GM23338 (cell line): ENCODE results near the gene SAMD11. TPM values are rescaled to one million over a fixed set of nuclear protein-coding genes. Genes with fewer than 3 reads are reported as not detected.

Experiments
- ATAC-seq: fragments of 200-7000 bp; cut with Tn5 transposase; 3 replicates; pipeline ENCODE4 v1.9.1; 2020
- DNase-seq: peaks from one replicate; pipeline ENCODE4 v3.0.0-alpha.2; 2015; ENCODE audit warnings: low spot score
- H2AFZ ChIP-seq: fragments of 200-600 bp; sonication (generic); 2 replicates; pipeline ENCODE4 v1.8.0; 2016; ENCODE audit warnings: antibody characterized with exemption, mild to moderate bottlenecking, moderate library complexity
- H3F3A ChIP-seq: fragments of 200-600 bp; sonication (generic); replicated peaks from 2 replicates; pipeline ENCODE4 v1.8.0; 2017; ENCODE audit warnings: antibody characterized with exemption, mixed run types, low read depth
- H3K27ac ChIP-seq: fragments of 200-600 bp; sonication (generic); 2 replicates; pipeline ENCODE4 v1.6.1; 2016; ENCODE audit warnings: low read depth
- H3K27me3 ChIP-seq: fragments of 200-600 bp; sonication (generic); 2 replicates; pipeline ENCODE4 v1.8.0; 2016; ENCODE audit warnings: mild to moderate bottlenecking, mixed run types, moderate library complexity; ENCODE audit not compliant: insufficient read depth
- H3K36me3 ChIP-seq: fragments of 200-600 bp; sonication (generic); 2 replicates; pipeline ENCODE4 v1.8.0; 2016; ENCODE audit warnings: mild to moderate bottlenecking; ENCODE audit not compliant: insufficient read depth
- H3K4me1 ChIP-seq: fragments of 200-600 bp; sonication (generic); 2 replicates; pipeline ENCODE4 v1.8.0; 2016; ENCODE audit warnings: mild to moderate bottlenecking, moderate library complexity; ENCODE audit not compliant: insufficient read depth
- H3K4me2 ChIP-seq: fragments of 200-600 bp; sonication (generic); 2 replicates; pipeline ENCODE4 v1.7.1; 2017; ENCODE audit warnings: mixed run types
- H3K4me3 ChIP-seq: fragments of 200-600 bp; sonication (generic); 2 replicates; pipeline ENCODE4 v1.6.1; 2016; ENCODE audit warnings: mixed run types
- H3K79me2 ChIP-seq: fragments of 200-600 bp; sonication (generic); replicated peaks from 2 replicates; pipeline ENCODE4 v1.8.0; 2017; ENCODE audit warnings: mild to moderate bottlenecking; ENCODE audit not compliant: insufficient read depth
- H3K9me2 ChIP-seq: fragments of 200-600 bp; sonication (generic); 2 replicates; pipeline ENCODE4 v1.8.0; 2017; ENCODE audit not compliant: insufficient read depth
- H4K20me1 ChIP-seq: fragments of 200-600 bp; sonication (generic); replicated peaks from 2 replicates; pipeline ENCODE4 v1.8.0; 2017; ENCODE audit warnings: mild to moderate bottlenecking; ENCODE audit not compliant: insufficient read depth
- H3K27ac Mint-ChIP-seq: 2 replicates; pipeline ENCODE4 v1.8.0; 2020; ENCODE audit warnings: inconsistent platforms, mild to moderate bottlenecking, moderate library complexity, mixed read lengths
- H3K27me3 Mint-ChIP-seq: 3 replicates; pipeline ENCODE4 v1.8.0; 2022; ENCODE audit warnings: low read depth, mild to moderate bottlenecking, moderate library complexity, mixed read lengths, inconsistent platforms; ENCODE audit not compliant: insufficient read depth, poor library complexity
- H3K36me3 Mint-ChIP-seq: 3 replicates; pipeline ENCODE4 v1.8.0; 2021; ENCODE audit warnings: low read depth, mild to moderate bottlenecking, inconsistent platforms, moderate library complexity, mixed read lengths
- H3K4me1 Mint-ChIP-seq: 3 replicates; pipeline ENCODE4 v1.8.0; 2020; ENCODE audit warnings: mild to moderate bottlenecking, inconsistent platforms, mixed read lengths
- H3K4me3 Mint-ChIP-seq: 3 replicates; pipeline ENCODE4 v1.8.0; 2021; ENCODE audit warnings: moderate library complexity, mild to moderate bottlenecking, inconsistent platforms, mixed read lengths
- H3K9me3 Mint-ChIP-seq: 3 replicates; pipeline ENCODE4 v1.8.0; 2020; ENCODE audit warnings: moderate library complexity, mild to moderate bottlenecking, inconsistent platforms, mixed read lengths
- CREB1 ChIP-seq: fragments of 250-450 bp; sonication (Bioruptor Pico); IDR thresholded peaks from 2 replicates; pipeline ENCODE4 v1.5.0; 2020; ENCODE audit warnings: low read depth, mild to moderate bottlenecking, moderate library complexity
- CTCF ChIP-seq, 2 experiments: fragments of 200-600 bp in 1 of 2; sonication (generic) in 1 of 2; conservative IDR thresholded peaks; 2 replicates each; pipeline versions ENCODE4 v1.5.1 to v1.6.1; 2016 to 2017; ENCODE audit warnings: antibody characterized with exemption in 2 of 2, low read depth in 2 of 2, mild to moderate bottlenecking in 2 of 2, moderate library complexity in 1 of 2
- EZH2 ChIP-seq: fragments of 200-600 bp; sonication (generic); IDR thresholded peaks from one replicate; pipeline ENCODE4 v1.8.0; 2017; ENCODE audit warnings: antibody characterized with exemption, mild to moderate bottlenecking, low read depth; ENCODE audit not compliant: unreplicated experiment
- NANOG ChIP-seq: IDR thresholded peaks from 2 replicates; pipeline ENCODE4 v1.6.1; 2016; ENCODE audit warnings: antibody characterized with exemption, borderline replicate concordance
- POLR2AphosphoS5 ChIP-seq: IDR thresholded peaks from 2 replicates; pipeline ENCODE4 v1.6.1; 2016; ENCODE audit warnings: antibody characterized with exemption, low read depth
- REST ChIP-seq: IDR thresholded peaks from one replicate; pipeline ENCODE4 v1.6.1; 2018; ENCODE audit warnings: antibody characterized with exemption; ENCODE audit not compliant: unreplicated experiment
- STAT1 ChIP-seq: IDR thresholded peaks from one replicate; pipeline ENCODE4 v1.6.1; 2016; ENCODE audit warnings: antibody characterized with exemption; ENCODE audit not compliant: unreplicated experiment
- ZNF114 ChIP-seq: fragments of 250-450 bp; sonication (Bioruptor Pico); IDR thresholded peaks from 2 replicates; pipeline ENCODE4 v1.5.0; 2020; ENCODE audit warnings: mild to moderate bottlenecking, moderate library complexity
- polyA plus RNA-seq: library from polyadenylated mRNA; unstranded; fragments of >200 nt; fragmentation: Nextera tagmentation; extraction: Ambion mirVana; gene quantifications from 2 replicates; pipeline ENCODE4 v1.2.1, GENCODE V29; 2016
- total RNA-seq: library from RNA; depleted of rRNA; stranded (reverse); fragments of >200 nt; shearing (Covaris generic); gene quantifications from 2 replicates; pipeline ENCODE4 v1.2.3, GENCODE V29; 2014

SAMD11 gene
- total and polyA plus RNA-seq, 2 experiments from 2014 or later: 0.14 to 0.40 TPM

DNA sequence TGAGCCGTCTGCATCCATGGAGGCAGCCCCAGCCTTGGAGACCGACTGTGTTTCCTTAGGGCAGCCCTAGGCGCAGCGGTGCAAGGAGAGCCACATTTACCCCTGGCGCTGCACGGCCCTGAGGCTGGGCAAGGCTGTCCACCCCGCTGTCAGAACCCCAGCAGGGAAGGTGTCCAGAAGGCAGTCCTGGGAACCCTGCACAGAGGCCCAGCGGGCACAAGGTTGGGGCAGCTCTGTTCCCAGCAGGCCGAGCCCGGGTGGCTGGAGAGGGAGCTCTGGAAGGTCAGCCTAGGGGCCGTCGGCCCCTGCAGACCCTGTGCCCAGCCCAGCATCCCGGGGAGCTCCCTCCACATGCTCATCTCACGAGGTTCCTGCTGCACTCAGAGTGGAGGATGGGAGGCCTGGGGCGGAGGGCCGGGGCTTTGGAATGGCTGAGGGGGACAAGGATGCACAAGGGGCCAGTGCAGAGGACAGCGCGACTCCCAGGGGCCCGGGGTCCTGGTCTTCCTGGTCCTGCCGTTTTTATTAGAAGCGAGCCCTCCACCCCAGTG, 19.9 kb upstream of the SAMD11 start:
- Histone ChIP-seq H3K79me2 (no peaks in the 10 kb centered on the region), H3K36me3 (no peaks in the 10 kb centered on the region), H3F3A (no peaks in the 10 kb centered on the region), H3K9me2 (no peaks in the 10 kb centered on the region), H4K20me1 (no peaks in the 10 kb centered on the region; the same call in 1 of the 2 replicates), H2AFZ (no peak overlapping the region), H3K4me1 (no peaks in the 10 kb centered on the region), H3K4me3 (peak overlapping the region; percentile 46; the same call in 1 of the 2 replicates), H3K4me2 (peak overlapping the region; percentile 65; the same call in 1 of the 2 replicates), H3K27me3 (peaks cover 56% of the 10 kb centered on the region), H3K27ac (no peak overlapping the region)
- Mint-ChIP-seq H3K27ac (no peak overlapping the region), H3K27me3 (peaks cover 60% of the 10 kb centered on the region), H3K4me3 (peak overlapping the region; percentile 39; the same call in 2 of the 3 replicates), H3K36me3 (peaks cover 2% of the 10 kb centered on the region; the same call in 1 of the 3 replicates), H3K4me1 (peaks cover 5% of the 10 kb centered on the region; the same call in 2 of the 3 replicates), H3K9me3 (no peaks in the 10 kb centered on the region; the same call in 2 of the 3 replicates)
- no peak for TF ChIP-seq ZNF114
- no peak for TF ChIP-seq POLR2AphosphoS5
- no peak for TF ChIP-seq REST
- TF ChIP-seq EZH2: peak; percentile 34
- peak; percentile 6 for ATAC-seq
- no peak for DNase-seq

- H3K27ac Mint-ChIP-seq: no peak overlapping the region
- H3K4me2 ChIP-seq: no peak overlapping the region; the same call in 1 of the 2 replicates
Observed at GRCh38 chr1:904310-904950, 19.3 kb upstream of the SAMD11 start.

More at GRCh38 chr1:904310-904950, 19.3 kb upstream of the SAMD11 start:
- Mint-ChIP-seq H3K27me3 (peaks cover 57% of the 10 kb centered on the region), H3K4me3 (peak overlapping the region; percentile 68), H3K36me3 (peaks cover 2% of the 10 kb centered on the region; the same call in 1 of the 3 replicates), H3K4me1 (peaks cover 5% of the 10 kb centered on the region; the same call in 2 of the 3 replicates), H3K9me3 (no peaks in the 10 kb centered on the region; the same call in 2 of the 3 replicates)
- H3K4me3 ChIP-seq: peak overlapping the region; percentile 46
- H3K36me3 ChIP-seq: no peaks in the 10 kb centered on the region
- no peak overlapping the region for H2AFZ ChIP-seq
- H3F3A ChIP-seq: no peaks in the 10 kb centered on the region
- no peaks in the 10 kb centered on the region for H3K4me1 ChIP-seq
- H3K79me2 ChIP-seq: no peaks in the 10 kb centered on the region
- peak; percentile 76 for ATAC-seq
- no peaks in the 10 kb centered on the region; the same call in 1 of the 2 replicates for H4K20me1 ChIP-seq
- TF ChIP-seq CTCF (conservative IDR thresholded peaks at IDR 0.05; ENCODE audit: low read depth in 2 of 2): peak; percentile 53 to 87
- no peak for TF ChIP-seq ZNF114
- TF ChIP-seq CREB1 (CRISPR knock-in tag): peak; percentile 55
- TF ChIP-seq STAT1: no peak
- TF ChIP-seq POLR2AphosphoS5: peak; percentile 65
- TF ChIP-seq NANOG: no peak
- peak; percentile 79 for DNase-seq
- no peaks in the 10 kb centered on the region for H3K9me2 ChIP-seq
- no peak overlapping the region for H3K27ac ChIP-seq
- H3K27me3 ChIP-seq: peaks cover 56% of the 10 kb centered on the region
